PFSK-1 (cell line): ENCODE results near the gene NINJ2.

Experiments used
- POLR2AphosphoS5 ChIP-seq: IDR thresholded peaks from 2 replicates; pipeline ENCODE4 v1.6.1; 2012; ENCODE audit warnings: low read depth, mild to moderate bottlenecking, control low read depth, low read length, moderate library complexity
- REST ChIP-seq, 2 experiments: IDR thresholded peaks; 2 replicates each; pipeline versions ENCODE4 v1.6.1 to v1.8.0; 2011 to 2012; ENCODE audit warnings: low read depth in 2 of 2, low read length in 2 of 2, control low read depth in 1 of 2, inconsistent platforms in 1 of 2, mild to moderate bottlenecking in 1 of 2, moderate library complexity in 1 of 2; ENCODE audit not compliant: insufficient read depth in 1 of 2
- SIN3A ChIP-seq: IDR thresholded peaks from 2 replicates; pipeline ENCODE4 v1.6.1; 2012; ENCODE audit warnings: mild to moderate bottlenecking, low read length, moderate library complexity, borderline replicate concordance; ENCODE audit not compliant: insufficient read depth
- TAF1 ChIP-seq: IDR thresholded peaks from 2 replicates; pipeline ENCODE4 v1.6.1; 2012; ENCODE audit warnings: low read length, control low read depth, borderline replicate concordance; ENCODE audit not compliant: insufficient read depth

GRCh38 chr12:535396-535795 is 127.8 kb downstream of the NINJ2 start:
- no peak for TF ChIP-seq POLR2AphosphoS5
- TF ChIP-seq TAF1, result no peak
- no peak for TF ChIP-seq SIN3A
- TF ChIP-seq REST (IDR thresholded peaks at IDR 0.05; ENCODE audit: insufficient read depth in 1 of 2, low read depth in 2 of 2, low read length in 2 of 2), result no peak
